Fibroblast of skin of back (primary cell): ENCODE data around the gene ASB16.
A peak's percentile ranks its signal among the peaks of the same experiment; 100 is the strongest.

Source experiments
- DNase-seq: peaks from one replicate; pipeline ENCODE4 v3.0.0-alpha.2; 2013

Gene ASB16

GRCh38 chr17:44191369-44191768 lies 20.9 kb downstream of the ASB16 start:
- no peak for DNase-seq

GRCh38 chr17:44191941-44192496 lies 21.5 kb downstream of the ASB16 start:
- no peak for DNase-seq

- DNase-seq = no peak
Observed at GRCh38 chr17:44192750-44193149, 22.2 kb downstream of the ASB16 start.

GRCh38 chr17:44193326-44194084 lies 23.0 kb downstream of the ASB16 start:
- DNase-seq = no peak

- DNase-seq = no peak
Observed at GRCh38 chr17:44197107-44197506, 26.6 kb downstream of the ASB16 start.

GRCh38 chr17:44197980-44198720 lies 27.6 kb downstream of the ASB16 start:
- peak; percentile 69 for DNase-seq

- DNase-seq = peak; percentile 66
Observed at GRCh38 chr17:44198721-44199552, 28.4 kb downstream of the ASB16 start.

GRCh38 chr17:44199553-44200477 lies 29.3 kb downstream of the ASB16 start, which contains the start of gene ATXN7L3:
Gene ATXN7L3, minus strand, starts transcription at chr17:44199884. Its CDS starts 1,814 bp downstream, at chr17:44198070.
- DNase-seq = peak; percentile 98

- no peak for DNase-seq
Observed at GRCh38 chr17:44200478-44201155, 30.1 kb downstream of the ASB16 start.

- DNase-seq = no peak
Observed at GRCh38 chr17:44202756-44203155, 32.3 kb downstream of the ASB16 start.

- DNase-seq = peak; percentile 60
Observed at GRCh38 chr17:44203731-44204440, 33.4 kb downstream of the ASB16 start.

- peak; percentile 64 for DNase-seq
Observed at GRCh38 chr17:44204441-44204882, 34.0 kb downstream of the ASB16 start.

- DNase-seq = no peak
Observed at GRCh38 chr17:44205962-44206824, 35.7 kb downstream of the ASB16 start.

GRCh38 chr17:44206825-44207155 lies 36.3 kb downstream of the ASB16 start:
- no peak for DNase-seq

- DNase-seq = no peak
Observed at GRCh38 chr17:44207319-44207718, 36.8 kb downstream of the ASB16 start.

GRCh38 chr17:44207743-44208142 lies 37.2 kb downstream of the ASB16 start:
- DNase-seq = no peak

GRCh38 chr17:44209786-44210341 lies 39.4 kb downstream of the ASB16 start:
- DNase-seq = no peak

GRCh38 chr17:44210342-44211192 lies 40.1 kb downstream of the ASB16 start:
- peak; percentile 85 for DNase-seq
